IPS-NIHi7 (cell line): ENCODE results near the gene ARHGEF17.

ENCODE experiments used
- DNase-seq: peaks from one replicate; pipeline ENCODE4 v3.0.0; 2012; ENCODE audit warnings: mixed read lengths; ENCODE audit errors: extremely low spot score

Gene ARHGEF17

GRCh38 chr11:73312851-73313327 lies 4.8 kb downstream of the ARHGEF17 start:
- no peak for DNase-seq

GRCh38 chr11:73313652-73314051 lies 5.6 kb downstream of the ARHGEF17 start:
- DNase-seq, result no peak

GRCh38 chr11:73314117-73314961 lies 6.3 kb downstream of the ARHGEF17 start:
- DNase-seq, result peak; percentile 57

GRCh38 chr11:73315293-73316020 lies 7.4 kb downstream of the ARHGEF17 start:
- DNase-seq, result no peak

GRCh38 chr11:73316422-73316821 lies 8.3 kb downstream of the ARHGEF17 start:
- no peak for DNase-seq

GRCh38 chr11:73317373-73317772 lies 9.3 kb downstream of the ARHGEF17 start:
- no peak for DNase-seq

- DNase-seq, result no peak
Measured at GRCh38 chr11:73317803-73318202, 9.7 kb downstream of the ARHGEF17 start.

GRCh38 chr11:73318501-73319011 lies 10.5 kb downstream of the ARHGEF17 start:
- no peak for DNase-seq

GRCh38 chr11:73320763-73321603 lies 12.9 kb downstream of the ARHGEF17 start:
- no peak for DNase-seq

- no peak for DNase-seq
Measured at GRCh38 chr11:73321604-73322381, 13.7 kb downstream of the ARHGEF17 start.

GRCh38 chr11:73322382-73323306 lies 14.6 kb downstream of the ARHGEF17 start:
- no peak for DNase-seq

GRCh38 chr11:73323464-73323863 lies 15.4 kb downstream of the ARHGEF17 start:
- peak; percentile 87 for DNase-seq

GRCh38 chr11:73324116-73324515 lies 16.0 kb downstream of the ARHGEF17 start:
- no peak for DNase-seq

GRCh38 chr11:73324665-73325035 lies 16.6 kb downstream of the ARHGEF17 start:
- DNase-seq, result no peak

- no peak for DNase-seq
Measured at GRCh38 chr11:73325036-73325981, 17.2 kb downstream of the ARHGEF17 start.

- no peak for DNase-seq
Measured at GRCh38 chr11:73326929-73327811, 19.1 kb downstream of the ARHGEF17 start.

GRCh38 chr11:73327812-73328364 lies 19.8 kb downstream of the ARHGEF17 start:
- no peak for DNase-seq
